Measurements from ENCODE around the gene KCNG2.

- TF ChIP-seq, protein P1, sequence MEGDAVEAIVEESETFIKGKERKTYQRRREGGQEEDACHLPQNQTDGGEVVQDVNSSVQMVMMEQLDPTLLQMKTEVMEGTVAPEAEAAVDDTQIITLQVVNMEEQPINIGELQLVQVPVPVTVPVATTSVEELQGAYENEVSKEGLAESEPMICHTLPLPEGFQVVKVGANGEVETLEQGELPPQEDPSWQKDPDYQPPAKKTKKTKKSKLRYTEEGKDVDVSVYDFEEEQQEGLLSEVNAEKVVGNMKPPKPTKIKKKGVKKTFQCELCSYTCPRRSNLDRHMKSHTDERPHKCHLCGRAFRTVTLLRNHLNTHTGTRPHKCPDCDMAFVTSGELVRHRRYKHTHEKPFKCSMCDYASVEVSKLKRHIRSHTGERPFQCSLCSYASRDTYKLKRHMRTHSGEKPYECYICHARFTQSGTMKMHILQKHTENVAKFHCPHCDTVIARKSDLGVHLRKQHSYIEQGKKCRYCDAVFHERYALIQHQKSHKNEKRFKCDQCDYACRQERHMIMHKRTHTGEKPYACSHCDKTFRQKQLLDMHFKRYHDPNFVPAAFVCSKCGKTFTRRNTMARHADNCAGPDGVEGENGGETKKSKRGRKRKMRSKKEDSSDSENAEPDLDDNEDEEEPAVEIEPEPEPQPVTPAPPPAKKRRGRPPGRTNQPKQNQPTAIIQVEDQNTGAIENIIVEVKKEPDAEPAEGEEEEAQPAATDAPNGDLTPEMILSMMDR (conservative IDR thresholded peaks at IDR 0.05; ENCODE audit: low read length), result no peak
- no peak for TF ChIP-seq EZH2phosphoT487 (IDR thresholded peaks at IDR 0.05; ENCODE audit: borderline replicate concordance, low read depth, low read length)
These were observed 133.7 kb downstream of the KCNG2 start for GRCh38 chr18:79931475-79931874.

Measured in OCI-LY7 (cell line).